DND-41 (cell line): ENCODE results near the gene PCBP1.

Experiments used
- CTCF ChIP-seq: IDR thresholded peaks from 2 replicates; pipeline ENCODE4 v1.5.1; 2012; ENCODE audit warnings: borderline replicate concordance, low read length, moderate library complexity, mild to moderate bottlenecking; ENCODE audit not compliant: poor library complexity, severe bottlenecking; ENCODE audit errors: extremely low read depth
- EZH2 ChIP-seq: IDR thresholded peaks from 3 replicates; pipeline ENCODE4 v1.6.1; 2012; ENCODE audit warnings: borderline replicate concordance, low read depth, mild to moderate bottlenecking, moderate library complexity, low read length, inconsistent platforms; ENCODE audit not compliant: severe bottlenecking

GRCh38 chr2:70124983-70125480 is 37.8 kb downstream of the PCBP1 start:
- no peak for TF ChIP-seq CTCF
- TF ChIP-seq EZH2, result no peak
